Endothelial cell of umbilical vein (primary cell): ENCODE results near the gene MCRIP2. TPM values are rescaled to one million over a fixed set of nuclear protein-coding genes. Genes with fewer than 3 reads are reported as not detected.

Experiments
- BruUV-seq: library from RNA; stranded (reverse); fragments of 400-500 nt; replicated peaks from 2 replicates; lab custom pipeline; 2021; lab: Mats Ljungman, UMichigan
- CTCF ChIA-PET: fragments of 300-600, 350-600 bp; sonication (Branson Sonifier 250); formaldehyde crosslinking; loops from one replicate; lab custom pipeline; 2021; ENCODE audit warnings: antibody characterized with exemption, inconsistent platforms; lab: Charles Lee
- POLR2A ChIA-PET: fragments of 300-600, 350-600 bp; sonication (Branson Sonifier 250); formaldehyde crosslinking; loops from one replicate; lab custom pipeline; 2021; ENCODE audit warnings: antibody characterized with exemption, inconsistent platforms; lab: Charles Lee
- DNase-seq: peaks from one replicate; pipeline ENCODE4 v3.0.0-alpha.2; 2011; ENCODE audit warnings: low read depth, low spot score
- FAIRE-seq: peaks from 2 replicates; lab custom pipeline; 2011; peaks lifted over from hg19 to GRCh38; lab: Jason Lieb, UNC
- H2AFZ ChIP-seq: 2 replicates; pipeline ENCODE4 v1.6.0; 2012; ENCODE audit warnings: low read depth, low read length, control low read depth, inconsistent platforms
- H3K27ac ChIP-seq: 2 replicates; pipeline ENCODE4 v1.5.1; 2011; ENCODE audit warnings: low read depth, mild to moderate bottlenecking, control low read depth, low read length, moderate library complexity; ENCODE audit not compliant: insufficient read depth
- H3K27me3 ChIP-seq, 2 experiments: 2 replicates each; pipeline versions ENCODE4 v1.6.0 to v1.6.1; 2011; ENCODE audit warnings: low read length in 2 of 2, mixed read lengths in 1 of 2; ENCODE audit not compliant: control insufficient read depth in 2 of 2, insufficient read depth in 2 of 2
- H3K36me3 ChIP-seq, 2 experiments: 2 replicates in 1 of 2; 3 replicates in 1 of 2; pipeline ENCODE4 v1.5.1; 2011; ENCODE audit warnings: low read length in 2 of 2, mild to moderate bottlenecking in 1 of 2, moderate library complexity in 1 of 2; ENCODE audit not compliant: control insufficient read depth in 2 of 2, insufficient read depth in 2 of 2; ENCODE audit errors: extremely low read depth in 1 of 2
- H3K4me1 ChIP-seq: 3 replicates; pipeline ENCODE4 v1.5.1; 2011; ENCODE audit warnings: mild to moderate bottlenecking, low read length; ENCODE audit not compliant: control insufficient read depth, insufficient read depth; ENCODE audit errors: extremely low read depth
- H3K4me2 ChIP-seq: 2 replicates; pipeline ENCODE4 v1.6.1; 2011; ENCODE audit warnings: low read length, control low read depth, mixed read lengths; ENCODE audit not compliant: insufficient read depth
- H3K4me3 ChIP-seq, 3 experiments: fragments of 200-600 bp in 1 of 3; sonication (generic), shearing (Covaris generic) in 1 of 3; replicated peaks in 1 of 3; 2 replicates each; pipeline ENCODE4 v1.5.1; 2011 to 2016; ENCODE audit warnings: control low read depth in 3 of 3, low read length in 3 of 3, mild to moderate bottlenecking in 2 of 3, inconsistent platforms in 1 of 3, low read depth in 1 of 3, moderate library complexity in 1 of 3; ENCODE audit not compliant: insufficient read depth in 1 of 3
- H3K79me2 ChIP-seq: 2 replicates; pipeline ENCODE4 v1.6.0; 2012; ENCODE audit warnings: low read length, inconsistent platforms; ENCODE audit not compliant: control insufficient read depth, insufficient read depth
- H3K9ac ChIP-seq: replicated peaks from 2 replicates; pipeline ENCODE3; 2011; ENCODE audit warnings: low read length, control low read depth; ENCODE audit not compliant: insufficient read depth; ENCODE audit errors: extremely low read depth
- H3K9me1 ChIP-seq: replicated peaks from 3 replicates; pipeline ENCODE4 v1.6.0; 2011; ENCODE audit warnings: mild to moderate bottlenecking, low read length; ENCODE audit not compliant: control insufficient read depth, insufficient read depth; ENCODE audit errors: extremely low read depth
- H3K9me3 ChIP-seq: replicated peaks from 2 replicates; pipeline ENCODE4 v1.5.1; 2012; ENCODE audit warnings: low read length, inconsistent platforms; ENCODE audit not compliant: control insufficient read depth, insufficient read depth
- H4K20me1 ChIP-seq: replicated peaks from 2 replicates; pipeline ENCODE3; 2011; ENCODE audit warnings: mild to moderate bottlenecking, low read length; ENCODE audit not compliant: control insufficient read depth, insufficient read depth; ENCODE audit errors: extremely low read depth
- CTCF ChIP-seq, 2 donors: IDR thresholded peaks; 1 replicate in 1 of 2; 2 replicates in 1 of 2; pipeline ENCODE4 v1.5.1; 2011; ENCODE audit warnings: low read length in 2 of 2, mild to moderate bottlenecking in 2 of 2, moderate library complexity in 2 of 2, control low read depth in 1 of 2, inconsistent platforms in 1 of 2, low read depth in 1 of 2; ENCODE audit not compliant: insufficient read depth in 1 of 2; ENCODE audit errors: extremely low read depth in 1 of 2
- EZH2 ChIP-seq: IDR thresholded peaks from 2 replicates; pipeline ENCODE4 v1.6.1; 2012; ENCODE audit warnings: borderline replicate concordance, low read depth, mild to moderate bottlenecking, moderate library complexity, low read length, inconsistent platforms; ENCODE audit not compliant: severe bottlenecking
- FOS ChIP-seq: IDR thresholded peaks from 2 replicates; pipeline ENCODE4 v1.6.1; 2011; ENCODE audit warnings: mild to moderate bottlenecking, low read length, moderate library complexity, borderline replicate concordance; ENCODE audit not compliant: insufficient read depth
- GATA2 ChIP-seq: IDR thresholded peaks from 2 replicates; pipeline ENCODE4 v1.7.0; 2011; ENCODE audit warnings: low read depth, mild to moderate bottlenecking, moderate library complexity, mixed read lengths, low read length; ENCODE audit not compliant: insufficient read length, insufficient read depth
- JUN ChIP-seq: IDR thresholded peaks from 2 replicates; pipeline ENCODE4 v1.6.1; 2011; ENCODE audit warnings: borderline replicate concordance, low read depth; ENCODE audit not compliant: insufficient read length, insufficient read depth
- MAX ChIP-seq: IDR thresholded peaks from 2 replicates; pipeline ENCODE4 v1.6.1; 2011; ENCODE audit not compliant: insufficient read depth, insufficient read length
- MYC ChIP-seq: IDR thresholded peaks from one replicate; pipeline ENCODE4 v1.6.1; 2011; ENCODE audit warnings: mild to moderate bottlenecking, low read depth, low read length
- POLR2A ChIP-seq: IDR thresholded peaks from 2 replicates; pipeline ENCODE4 v1.6.1; 2012; ENCODE audit warnings: low read depth, mild to moderate bottlenecking, control low read depth, low read length
- POLR2AphosphoS5 ChIP-seq: IDR thresholded peaks from 2 replicates; pipeline ENCODE4 v1.6.1; 2012; ENCODE audit warnings: low read depth, mild to moderate bottlenecking, control low read depth, low read length, moderate library complexity; ENCODE audit not compliant: insufficient read depth
- dilution Hi-C: fragments of 300-500 bp; cut with MboI; formaldehyde crosslinking; loops from one replicate; pipeline ENCODE4 v1.15.0; 2019; ENCODE audit warnings: low sequenced_read_pairs; ENCODE audit not compliant: extremely low pct_ligation_motif_present
- intact Hi-C: fragments of 100-400 bp; cut with micrococcal nuclease; formaldehyde crosslinking; loops from one replicate; pipeline ENCODE4 v1.10.0; 2022
- polyA plus RNA-seq, 4 experiments: library from polyadenylated mRNA; depleted of rRNA in 3 of 4; stranded (reverse) in 3 of 4; unstranded in 1 of 4; fragments of >200 nt; gene quantifications; 2 replicates each; pipeline versions ENCODE4 v1.2.1 to v1.2.3, GENCODE V29; 2011 to 2012; ENCODE audit warnings: missing spikeins in 1 of 4
- total RNA-seq: library from RNA; stranded (reverse); gene quantifications from 2 replicates; pipeline ENCODE4 v1.2.3, GENCODE V29; 2021

The MCRIP2 gene
- total and polyA plus RNA-seq, 2 donors (not counting 3 experiments of a cell fraction or from before 2014, with no cell fraction given): 17.1 to 18.9 TPM

GRCh38 chr16:677316-678190, 35.9 kb downstream of the MCRIP2 start:
- H3K9me1 ChIP-seq: no peaks in the 10 kb centered on the region
- peaks cover 6 to 16% of the 10 kb centered on the region in 2 experiments for H3K36me3 ChIP-seq
- peaks cover 15% of the 10 kb centered on the region for H3K4me1 ChIP-seq
- no peak for TF ChIP-seq POLR2AphosphoS5
- no peak for TF ChIP-seq GATA2
- TF ChIP-seq FOS: no peak
- no peak for TF ChIP-seq POLR2A
- TF ChIP-seq MYC: no peak
- no peak for TF ChIP-seq MAX
- no peak for TF ChIP-seq EZH2
- no peak for TF ChIP-seq JUN
- TF ChIP-seq CTCF (IDR thresholded peaks at IDR 0.05; ENCODE audit: extremely low read depth in 1 of 2, insufficient read depth in 1 of 2, low read depth in 1 of 2, low read length in 2 of 2): no peak
- FAIRE-seq: no peak
- no peak overlapping the region for H2AFZ ChIP-seq
- no peak for DNase-seq
- H3K9me3 ChIP-seq: no peaks in the 10 kb centered on the region
- no TSS peak for BruUV-seq
- no peak overlapping the region for H3K27ac ChIP-seq
- H3K27me3 ChIP-seq: no peaks in the 10 kb centered on the region
- no peaks in the 10 kb centered on the region for H4K20me1 ChIP-seq
- ChIA-PET POLR2A (no interaction called here), CTCF (no interaction called here)
- dilution Hi-C loops (no loop called here), intact Hi-C loops (no loop called here)
- no peak overlapping the region for H3K4me2 ChIP-seq
- no peak overlapping the region for H3K4me3 ChIP-seq
- peaks cover 20% of the 10 kb centered on the region for H3K79me2 ChIP-seq
- H3K9ac ChIP-seq: no peak overlapping the region
